Ovary (tissue), 3 donors: Measurements from ENCODE around the gene KCNQ5.

ENCODE experiments used
- EP300 ChIP-seq: sonication (generic); formaldehyde crosslinking; IDR thresholded peaks from one replicate; pipeline ENCODE4 v1.6.1; 2017; ENCODE audit warnings: antibody characterized with exemption
- POLR2A ChIP-seq: fragments of 450-650 bp; IDR thresholded peaks from one replicate; pipeline ENCODE4 v1.6.1; 2017; ENCODE audit warnings: antibody characterized with exemption, mild to moderate bottlenecking, moderate library complexity
- TF ChIP-seq, protein P1 (sequence below), 3 donors: fragments of 450-650 bp in 2 of 3; fragments of 200-600 bp in 1 of 3; IDR thresholded peaks; one replicate each; pipeline versions ENCODE4 v1.5.1 to v1.8.0; 2016 to 2022; ENCODE audit warnings: antibody characterized with exemption in 3 of 3, mild to moderate bottlenecking in 1 of 3
- donor health status: DM: no; HTN: no; CAD: no.

DNA sequence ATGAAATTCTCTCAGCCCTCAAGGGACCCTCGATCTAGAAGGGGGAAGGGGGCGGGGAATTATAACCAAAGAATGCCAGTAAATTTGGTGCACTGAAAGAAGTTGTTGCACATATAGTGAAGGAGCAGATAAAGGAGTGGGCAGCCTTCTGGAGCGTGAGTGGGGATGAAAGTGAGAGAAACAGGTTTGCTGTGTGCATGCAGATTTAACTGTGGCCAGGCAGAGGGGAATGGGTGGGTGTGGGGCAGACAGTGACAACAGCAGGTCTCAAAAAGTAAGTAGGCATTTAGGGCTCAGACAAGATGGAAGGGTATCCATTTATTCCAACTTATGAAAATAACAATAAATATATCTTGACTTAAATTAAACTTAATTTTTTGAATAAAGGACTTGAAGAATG lies 149.1 kb downstream of the KCNQ5 start:
- TF ChIP-seq, protein P1, sequence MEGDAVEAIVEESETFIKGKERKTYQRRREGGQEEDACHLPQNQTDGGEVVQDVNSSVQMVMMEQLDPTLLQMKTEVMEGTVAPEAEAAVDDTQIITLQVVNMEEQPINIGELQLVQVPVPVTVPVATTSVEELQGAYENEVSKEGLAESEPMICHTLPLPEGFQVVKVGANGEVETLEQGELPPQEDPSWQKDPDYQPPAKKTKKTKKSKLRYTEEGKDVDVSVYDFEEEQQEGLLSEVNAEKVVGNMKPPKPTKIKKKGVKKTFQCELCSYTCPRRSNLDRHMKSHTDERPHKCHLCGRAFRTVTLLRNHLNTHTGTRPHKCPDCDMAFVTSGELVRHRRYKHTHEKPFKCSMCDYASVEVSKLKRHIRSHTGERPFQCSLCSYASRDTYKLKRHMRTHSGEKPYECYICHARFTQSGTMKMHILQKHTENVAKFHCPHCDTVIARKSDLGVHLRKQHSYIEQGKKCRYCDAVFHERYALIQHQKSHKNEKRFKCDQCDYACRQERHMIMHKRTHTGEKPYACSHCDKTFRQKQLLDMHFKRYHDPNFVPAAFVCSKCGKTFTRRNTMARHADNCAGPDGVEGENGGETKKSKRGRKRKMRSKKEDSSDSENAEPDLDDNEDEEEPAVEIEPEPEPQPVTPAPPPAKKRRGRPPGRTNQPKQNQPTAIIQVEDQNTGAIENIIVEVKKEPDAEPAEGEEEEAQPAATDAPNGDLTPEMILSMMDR (IDR thresholded peaks at IDR 0.05) = no peak
- TF ChIP-seq POLR2A = no peak
- TF ChIP-seq EP300 = no peak
